ENCODE data around the gene S100A6.

Gene S100A6

GRCh38 chr1:153519242-153519641, 16.5 kb downstream of the S100A6 start:
- no peaks in the 10 kb centered on the region for H3F3A ChIP-seq (ENCODE audit: insufficient read depth)
- no peak overlapping the region for H3K4me2 ChIP-seq (ENCODE audit: low read depth, low read length, poor library complexity, severe bottlenecking)
- no peaks in the 10 kb centered on the region for H4K20me1 ChIP-seq (ENCODE audit: low read depth, low read length)
- no peaks in the 10 kb centered on the region for H3K27me3 ChIP-seq (ENCODE audit: low read length)
- TF ChIP-seq EZH2phosphoT487 (conservative IDR thresholded peaks at IDR 0.05; ENCODE audit: low read length), result no peak
- TF ChIP-seq CTCF (IDR thresholded peaks at IDR 0.05; ENCODE audit: insufficient read depth, low read length, poor library complexity, severe bottlenecking), result no peak
- no peaks in the 10 kb centered on the region for H3K79me2 ChIP-seq (ENCODE audit: insufficient read depth, low read length)
- H3K27ac ChIP-seq (ENCODE audit: low read depth, low read length), result no peak overlapping the region
- no peak overlapping the region for H2AFZ ChIP-seq (ENCODE audit: low read depth, low read length, severe bottlenecking)
- no peaks in the 10 kb centered on the region for H3K9me2 ChIP-seq (replicated peaks; ENCODE audit: insufficient read depth, low read length)
- H3K9me3 ChIP-seq (ENCODE audit: insufficient read depth, low read length), result no peaks in the 10 kb centered on the region
- H3K4me3 ChIP-seq (ENCODE audit: insufficient read depth, low read length, poor library complexity, severe bottlenecking), result no peak overlapping the region
- no peaks in the 10 kb centered on the region for H3K36me3 ChIP-seq (ENCODE audit: low read length)
- H3K9ac ChIP-seq (ENCODE audit: low read length), result no peak overlapping the region

- Histone ChIP-seq H4K20me1 (ENCODE audit: low read depth, low read length) (no peaks in the 10 kb centered on the region), H2AFZ (ENCODE audit: low read depth, low read length, severe bottlenecking) (no peak overlapping the region), H3K4me3 (ENCODE audit: insufficient read depth, low read length, poor library complexity, severe bottlenecking) (no peak overlapping the region), H3K4me2 (ENCODE audit: low read depth, low read length, poor library complexity, severe bottlenecking) (no peak overlapping the region), H3K9me3 (ENCODE audit: insufficient read depth, low read length) (no peaks in the 10 kb centered on the region), H3K27ac (ENCODE audit: low read depth, low read length) (no peak overlapping the region), H3F3A (ENCODE audit: insufficient read depth) (no peaks in the 10 kb centered on the region), H3K27me3 (ENCODE audit: low read length) (no peaks in the 10 kb centered on the region), H3K79me2 (ENCODE audit: insufficient read depth, low read length) (no peaks in the 10 kb centered on the region), H3K9ac (ENCODE audit: low read length) (no peak overlapping the region), H3K9me2 (replicated peaks; ENCODE audit: insufficient read depth, low read length) (no peaks in the 10 kb centered on the region), H3K36me3 (ENCODE audit: low read length) (no peaks in the 10 kb centered on the region)
- TF ChIP-seq CTCF (IDR thresholded peaks at IDR 0.05; ENCODE audit: insufficient read depth, low read length, poor library complexity, severe bottlenecking) (no peak), EZH2phosphoT487 (conservative IDR thresholded peaks at IDR 0.05; ENCODE audit: low read length) (no peak)
Measured at GRCh38 chr1:153515504-153516394, 20.0 kb downstream of the S100A6 start.

GRCh38 chr1:153513666-153514065, 22.1 kb downstream of the S100A6 start:
- H3K79me2 ChIP-seq (ENCODE audit: insufficient read depth, low read length), result no peaks in the 10 kb centered on the region
- no peak overlapping the region for H3K9ac ChIP-seq (ENCODE audit: low read length)
- no peaks in the 10 kb centered on the region for H3K36me3 ChIP-seq (ENCODE audit: low read length)
- no peak overlapping the region for H2AFZ ChIP-seq (ENCODE audit: low read depth, low read length, severe bottlenecking)
- H3K27me3 ChIP-seq (ENCODE audit: low read length), result no peaks in the 10 kb centered on the region
- H3K9me2 ChIP-seq (replicated peaks; ENCODE audit: insufficient read depth, low read length), result no peaks in the 10 kb centered on the region
- no peak overlapping the region for H3K27ac ChIP-seq (ENCODE audit: low read depth, low read length)
- no peaks in the 10 kb centered on the region for H3K9me3 ChIP-seq (ENCODE audit: insufficient read depth, low read length)
- no peak overlapping the region for H3K4me3 ChIP-seq (ENCODE audit: insufficient read depth, low read length, poor library complexity, severe bottlenecking)
- no peaks in the 10 kb centered on the region for H4K20me1 ChIP-seq (ENCODE audit: low read depth, low read length)
- H3F3A ChIP-seq (ENCODE audit: insufficient read depth), result no peaks in the 10 kb centered on the region
- TF ChIP-seq EZH2phosphoT487 (conservative IDR thresholded peaks at IDR 0.05; ENCODE audit: low read length), result no peak
- H3K4me2 ChIP-seq (ENCODE audit: low read depth, low read length, poor library complexity, severe bottlenecking), result no peak overlapping the region

GRCh38 chr1:153513023-153513422, 22.8 kb downstream of the S100A6 start:
- H3K9ac ChIP-seq (ENCODE audit: low read length), result no peak overlapping the region
- no peaks in the 10 kb centered on the region for H3K9me3 ChIP-seq (ENCODE audit: insufficient read depth, low read length)
- H4K20me1 ChIP-seq (ENCODE audit: low read depth, low read length), result no peaks in the 10 kb centered on the region
- H3K9me2 ChIP-seq (replicated peaks; ENCODE audit: insufficient read depth, low read length), result no peaks in the 10 kb centered on the region
- no peak overlapping the region for H3K4me3 ChIP-seq (ENCODE audit: insufficient read depth, low read length, poor library complexity, severe bottlenecking)
- H3K79me2 ChIP-seq (ENCODE audit: insufficient read depth, low read length), result no peaks in the 10 kb centered on the region
- no peak overlapping the region for H3K4me2 ChIP-seq (ENCODE audit: low read depth, low read length, poor library complexity, severe bottlenecking)
- no peak overlapping the region for H3K27ac ChIP-seq (ENCODE audit: low read depth, low read length)
- no peaks in the 10 kb centered on the region for H3K27me3 ChIP-seq (ENCODE audit: low read length)
- no peak overlapping the region for H2AFZ ChIP-seq (ENCODE audit: low read depth, low read length, severe bottlenecking)
- TF ChIP-seq EZH2phosphoT487 (conservative IDR thresholded peaks at IDR 0.05; ENCODE audit: low read length) (no peak), CTCF (IDR thresholded peaks at IDR 0.05; ENCODE audit: insufficient read depth, low read length, poor library complexity, severe bottlenecking) (no peak)
- H3F3A ChIP-seq (ENCODE audit: insufficient read depth), result no peaks in the 10 kb centered on the region
- no peaks in the 10 kb centered on the region for H3K36me3 ChIP-seq (ENCODE audit: low read length)
